ENCODE data around the gene KRT14.

DNA sequence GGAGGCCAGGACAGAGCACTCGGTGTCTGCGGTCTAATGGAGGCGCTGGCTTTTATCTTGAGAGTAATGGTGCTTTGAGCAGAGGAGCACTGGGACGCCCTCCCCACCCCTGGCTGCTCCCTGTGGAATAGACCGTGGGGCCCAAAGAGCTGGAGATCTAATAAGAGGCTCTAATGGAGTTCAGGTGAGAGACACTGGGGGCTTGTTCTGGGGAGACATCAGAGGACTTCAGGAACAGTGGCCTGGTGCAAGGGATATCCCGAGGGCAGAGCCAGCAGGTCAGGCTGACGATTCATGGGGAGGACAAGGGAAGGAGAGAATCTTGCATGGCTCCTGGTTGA, 49.1 kb downstream of the KRT14 start:
- TF ChIP-seq POLR2A (IDR thresholded peaks at IDR 0.05) (no peak), CTCF (IDR thresholded peaks at IDR 0.05) (no peak), EP300 (IDR thresholded peaks at IDR 0.05) (no peak)

All from ovary (tissue), 3 donors.